Measurements from ENCODE around the gene TSHZ2. TPM values are rescaled to one million over a fixed set of nuclear protein-coding genes. Genes with fewer than 3 reads are reported as not detected.

The TSHZ2 gene
- total RNA-seq, 1 experiment from 2014 or later: 0.07 TPM

GRCh38 chr20:53365076-53365475 is 392.9 kb downstream of the TSHZ2 start (continued):
- TF ChIP-seq, protein P1, sequence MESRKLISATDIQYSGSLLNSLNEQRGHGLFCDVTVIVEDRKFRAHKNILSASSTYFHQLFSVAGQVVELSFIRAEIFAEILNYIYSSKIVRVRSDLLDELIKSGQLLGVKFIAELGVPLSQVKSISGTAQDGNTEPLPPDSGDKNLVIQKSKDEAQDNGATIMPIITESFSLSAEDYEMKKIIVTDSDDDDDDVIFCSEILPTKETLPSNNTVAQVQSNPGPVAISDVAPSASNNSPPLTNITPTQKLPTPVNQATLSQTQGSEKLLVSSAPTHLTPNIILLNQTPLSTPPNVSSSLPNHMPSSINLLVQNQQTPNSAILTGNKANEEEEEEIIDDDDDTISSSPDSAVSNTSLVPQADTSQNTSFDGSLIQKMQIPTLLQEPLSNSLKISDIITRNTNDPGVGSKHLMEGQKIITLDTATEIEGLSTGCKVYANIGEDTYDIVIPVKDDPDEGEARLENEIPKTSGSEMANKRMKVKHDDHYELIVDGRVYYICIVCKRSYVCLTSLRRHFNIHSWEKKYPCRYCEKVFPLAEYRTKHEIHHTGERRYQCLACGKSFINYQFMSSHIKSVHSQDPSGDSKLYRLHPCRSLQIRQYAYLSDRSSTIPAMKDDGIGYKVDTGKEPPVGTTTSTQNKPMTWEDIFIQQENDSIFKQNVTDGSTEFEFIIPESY (IDR thresholded peaks at IDR 0.05; ENCODE audit: extremely low read depth, insufficient replicate concordance, low read length): no peak
- TF ChIP-seq ELF1 (IDR thresholded peaks at IDR 0.05; ENCODE audit: borderline replicate concordance, low read depth): no peak
- TF ChIP-seq POLR2A (IDR thresholded peaks at IDR 0.05; ENCODE audit: borderline replicate concordance, extremely low read depth, insufficient read depth, insufficient read length): no peak
- no peak for TF ChIP-seq REST (IDR thresholded peaks at IDR 0.05; ENCODE audit: low read depth)
- TF ChIP-seq TCF7L2 (IDR thresholded peaks at IDR 0.05; ENCODE audit: borderline replicate concordance, extremely low read depth, insufficient read depth, insufficient read length): no peak

DNA sequence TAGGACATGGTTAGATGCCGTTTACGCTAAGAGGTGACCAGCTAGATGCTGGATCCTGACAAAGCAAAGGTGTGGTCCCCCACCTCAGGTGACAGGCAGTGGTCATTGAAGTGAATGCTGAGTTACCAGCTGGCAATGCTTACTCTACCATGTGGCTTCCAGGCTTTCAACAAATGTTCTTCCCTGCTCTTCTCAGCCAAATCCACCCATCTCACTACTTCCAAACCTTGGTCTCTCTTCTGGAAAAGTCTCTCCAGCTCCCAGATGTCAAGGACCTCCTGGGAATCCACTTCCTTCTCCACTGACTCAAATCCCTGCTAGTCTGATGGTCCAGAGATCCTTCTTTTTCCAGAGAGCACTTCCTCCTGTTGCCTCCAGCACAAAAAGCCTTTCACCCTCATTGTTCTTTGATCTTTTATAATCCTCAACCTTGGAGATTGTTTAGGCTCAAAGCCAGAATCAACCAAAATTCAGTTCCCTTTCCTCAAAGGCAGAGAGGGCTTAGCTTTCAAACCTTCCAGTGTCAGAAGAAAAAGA is 393.4 kb downstream of the TSHZ2 start:
- Histone ChIP-seq H3K4me2 (ENCODE audit: low read length) (no peak overlapping the region), H3K79me2 (ENCODE audit: insufficient read depth, low read length) (no peaks in the 10 kb centered on the region), H3K4me3 (replicated peaks in 1 of 2; ENCODE audit: low read depth in 1 of 2, low read length in 2 of 2) (no peak overlapping the region), H3K4me1 (ENCODE audit: control insufficient read depth in 1 of 2, insufficient read depth in 2 of 2, low read length in 2 of 2) (no peaks in the 10 kb centered on the region), H4K20me1 (ENCODE audit: insufficient read depth) (no peaks in the 10 kb centered on the region), H2AFZ (ENCODE audit: low read depth, low read length, poor library complexity, severe bottlenecking) (no peak overlapping the region), H3K9ac (ENCODE audit: low read length) (no peak overlapping the region), H3K27ac (ENCODE audit: low read depth, low read length) (no peak overlapping the region), H3K9me2 (ENCODE audit: insufficient read depth) (no peaks in the 10 kb centered on the region), H3K36me3 (ENCODE audit: control insufficient read depth in 1 of 2, insufficient read depth in 2 of 2, low read length in 2 of 2) (no peaks in the 10 kb centered on the region), H3K27me3 (ENCODE audit: insufficient read depth, low read length) (peaks cover 11% of the 10 kb centered on the region; the same call in 1 of the 2 replicates), H3K9me3 (ENCODE audit: control insufficient read depth in 1 of 2, insufficient read depth in 1 of 2, low read depth in 1 of 2, low read length in 2 of 2) (no peaks in the 10 kb centered on the region)
- ATAC-seq (no peak), DNase-seq (ENCODE audit: low read depth, low spot score) (no peak)
- ChIA-PET RAD21 (ENCODE audit: low non-redundant PET in 1 of 2, low total read pairs in 2 of 2, uncharacterized antibody in 2 of 2, unreplicated experiment in 2 of 2) (no interaction called here), CTCF (no interaction called here), POLR2A (no interaction called here)
- BruUV-seq (replicated peaks): no TSS peak
- intact Hi-C loops (cut with micrococcal nuclease): no loop called here
- TF ChIP-seq MAX (IDR thresholded peaks at IDR 0.05) (no peak), JUND (IDR thresholded peaks at IDR 0.05) (no peak), CBX3 (IDR thresholded peaks at IDR 0.05; ENCODE audit: low read depth) (no peak), ZNF274 (IDR thresholded peaks at IDR 0.05; ENCODE audit: low read depth, low read length) (no peak), SIN3A (IDR thresholded peaks at IDR 0.05; ENCODE audit: low read depth) (no peak), FOSL1 (IDR thresholded peaks at IDR 0.05; ENCODE audit: low read depth) (no peak), POLR2A (IDR thresholded peaks at IDR 0.05; ENCODE audit: borderline replicate concordance, extremely low read depth, insufficient read depth, insufficient read length) (no peak), ELF1 (IDR thresholded peaks at IDR 0.05; ENCODE audit: borderline replicate concordance, low read depth) (no peak), YY1 (IDR thresholded peaks at IDR 0.05; ENCODE audit: extremely low read depth, insufficient replicate concordance, low read depth, low read length) (no peak), ATF3 (IDR thresholded peaks at IDR 0.05) (no peak), RAD21 (IDR thresholded peaks at IDR 0.05; ENCODE audit: low read depth) (no peak), EZH2 (IDR thresholded peaks at IDR 0.05) (no peak), ZFX (IDR thresholded peaks at IDR 0.05) (no peak)
- TF ChIP-seq, protein P1 (IDR thresholded peaks at IDR 0.05; ENCODE audit: extremely low read depth, insufficient replicate concordance, low read length): no peak

Data from HCT116 (cell line).